ENCODE results near the gene ZBTB43. TPM values are rescaled to one million over a fixed set of nuclear protein-coding genes. Genes with fewer than 3 reads are reported as not detected.

The ZBTB43 gene
- total and polyA plus RNA-seq, 7 donors: 1.8 to 12.2 (median 6.7) TPM

GRCh38 chr9:126830827-126831226, 26.0 kb downstream of the ZBTB43 start:
- DNase-seq: no peak
- no peaks in the 10 kb centered on the region for H3K27me3 ChIP-seq
- H3K27ac ChIP-seq: no peak overlapping the region
- H3K9me3 ChIP-seq: no peaks in the 10 kb centered on the region
- H3K36me3 ChIP-seq: peaks cover 12 to 39% (median 23%) of the 10 kb centered on the region in 4 donors
- TF ChIP-seq CTCF (IDR thresholded peaks at IDR 0.05) (no peak), POLR2AphosphoS5 (IDR thresholded peaks at IDR 0.05) (no peak), POLR2A (IDR thresholded peaks at IDR 0.05) (no peak), EP300 (IDR thresholded peaks at IDR 0.05) (no peak)
- no peak overlapping the region for H3K4me3 ChIP-seq
- intact Hi-C loops (cut with DNase I): no loop called here
- WGBS, 2 donors: 81 to 94% methylated on average over 3 of the region's 3 CpGs
- H3K4me1 ChIP-seq: peaks cover 0 to 5% (median 0%) of the 10 kb centered on the region in 4 donors

- no peaks in the 10 kb centered on the region for H3K27me3 ChIP-seq
- no peak for DNase-seq
- no peak overlapping the region for H3K4me3 ChIP-seq
- peaks cover 0 to 5% (median 0%) of the 10 kb centered on the region in 4 donors for H3K4me1 ChIP-seq
- H3K36me3 ChIP-seq: peaks cover 12 to 43% (median 20%) of the 10 kb centered on the region in 4 donors
- WGBS, 2 donors: 94 to 96% methylated on average over 9 of the region's 9 CpGs
- no peaks in the 10 kb centered on the region for H3K9me3 ChIP-seq
- no peak overlapping the region for H3K27ac ChIP-seq
- no peak for TF ChIP-seq POLR2A (IDR thresholded peaks at IDR 0.05)
- intact Hi-C loops (cut with DNase I): no loop called here
Measured at GRCh38 chr9:126832440-126832839, 27.6 kb downstream of the ZBTB43 start.

- intact Hi-C loops (cut with DNase I): no loop called here
- Histone ChIP-seq H3K27ac (no peak overlapping the region), H3K27me3 (no peaks in the 10 kb centered on the region), H3K9me3 (no peaks in the 10 kb centered on the region), H3K4me3 (no peak overlapping the region), H3K36me3 (peaks cover 12 to 37% (median 20%) of the 10 kb centered on the region in 4 donors), H3K4me1 (peaks cover 0 to 5% (median 0%) of the 10 kb centered on the region in 4 donors)
- TF ChIP-seq CTCF (IDR thresholded peaks at IDR 0.05) (no peak), EP300 (IDR thresholded peaks at IDR 0.05) (no peak), POLR2A (IDR thresholded peaks at IDR 0.05) (no peak), POLR2AphosphoS5 (IDR thresholded peaks at IDR 0.05) (no peak)
- DNase-seq: no peak
- 97% methylated on average over 24 of the region's 24 CpGs for WGBS, 2 donors
Measured at GRCh38 chr9:126833020-126833419, 28.2 kb downstream of the ZBTB43 start.

GRCh38 chr9:126833710-126834345, 29.0 kb downstream of the ZBTB43 start:
- Histone ChIP-seq H3K27me3 (no peaks in the 10 kb centered on the region), H3K4me3 (no peak overlapping the region), H3K4me1 (peaks cover 0 to 4% (median 0%) of the 10 kb centered on the region in 4 donors), H3K27ac (no peak overlapping the region), H3K36me3 (peaks cover 12 to 44% (median 21%) of the 10 kb centered on the region in 4 donors), H3K9me3 (no peaks in the 10 kb centered on the region)
- no peak for TF ChIP-seq CTCF (IDR thresholded peaks at IDR 0.05)
- TF ChIP-seq EP300 (IDR thresholded peaks at IDR 0.05): no peak
- no peak for TF ChIP-seq POLR2AphosphoS5 (IDR thresholded peaks at IDR 0.05)
- TF ChIP-seq POLR2A (IDR thresholded peaks at IDR 0.05): no peak
- 87 to 95% methylated on average over 8 of the region's 8 CpGs for WGBS, 2 donors
- intact Hi-C loops (cut with DNase I): no loop called here
- DNase-seq: no peak

GRCh38 chr9:126834672-126835071, 29.8 kb downstream of the ZBTB43 start:
- 91 to 94% methylated on average over 2 of the region's 2 CpGs for WGBS, 2 donors

More at GRCh38 chr9:126834672-126835071, 29.8 kb downstream of the ZBTB43 start:
- Histone ChIP-seq H3K27me3 (no peaks in the 10 kb centered on the region), H3K9me3 (no peaks in the 10 kb centered on the region), H3K27ac (no peak overlapping the region), H3K4me3 (no peak overlapping the region), H3K36me3 (peaks cover 12 to 53% (median 23%) of the 10 kb centered on the region in 4 donors), H3K4me1 (no peaks in the 10 kb centered on the region)
- DNase-seq: no peak
- intact Hi-C loops (cut with DNase I): no loop called here
- no peak for TF ChIP-seq POLR2AphosphoS5 (IDR thresholded peaks at IDR 0.05)
- TF ChIP-seq EP300 (IDR thresholded peaks at IDR 0.05): no peak
- TF ChIP-seq POLR2A (IDR thresholded peaks at IDR 0.05): no peak
- no peak for TF ChIP-seq CTCF (IDR thresholded peaks at IDR 0.05)

Data from sigmoid colon (tissue), 7 donors.